ENCODE data around the gene WBP1. TPM values are rescaled to one million over a fixed set of nuclear protein-coding genes. Genes with fewer than 3 reads are reported as not detected.

The WBP1 gene
- total RNA-seq, 1 experiment from 2014 or later: 54.8 TPM

GRCh38 chr2:74507926-74508520 lies 49.8 kb downstream of the WBP1 start:
- H3K4me1 ChIP-seq: peaks cover 26% of the 10 kb centered on the region
- H3K4me3 ChIP-seq (ENCODE audit: low read depth, low read length): peak overlapping the region; percentile 68
- 0 out of 2 replicates have a peak, but pooled peaks cover 2% of the 10 kb centered on the region for H3K36me3 ChIP-seq (ENCODE audit: control insufficient read depth, insufficient read depth, low read length)
- no TSS peak for BruUV-seq (replicated peaks)
- ChIA-PET CTCF (no interaction called here), POLR2A (interaction anchor here (0.6 to 1.5 kb wide), 2 partner anchors 22 kb away, joined by 5 to 7 read pairs; partner anchors contain the start of genes AUP1 and HTRA2)
- Mint-ChIP-seq H3K27me3 (ENCODE audit: insufficient read depth, unreplicated experiment) (no peaks in the 10 kb centered on the region), H3K9me3 (ENCODE audit: unreplicated experiment) (no peaks in the 10 kb centered on the region), H3K4me1 (ENCODE audit: low read depth, unreplicated experiment) (peaks cover 28% of the 10 kb centered on the region), H3K36me3 (ENCODE audit: insufficient read depth, unreplicated experiment) (peaks cover 43% of the 10 kb centered on the region), H3K4me3 (ENCODE audit: unreplicated experiment) (peak overlapping the region; percentile 91), H3K27ac (ENCODE audit: unreplicated experiment) (peak overlapping the region; percentile 99)
- no peak for TF ChIP-seq CTCF (IDR thresholded peaks at IDR 0.05; ENCODE audit: insufficient read depth in 1 of 2, low read depth in 1 of 2, low read length in 1 of 2, severe bottlenecking in 1 of 2, unreplicated experiment in 1 of 2)
- no peaks in the 10 kb centered on the region for H3K27me3 ChIP-seq (replicated peaks; ENCODE audit: control insufficient read depth, insufficient read depth, low read length)
- no peaks in the 10 kb centered on the region for H3K9me3 ChIP-seq
- intact Hi-C loops (cut with micrococcal nuclease; ENCODE audit: unreplicated experiment): loop anchor here (1.0 to 2.0 kb wide), 6 partner anchors 21 to 79 kb away; partner anchors contain the start of genes AUP1, HTRA2, TTC31 and WBP1
- peak; percentile 49 to 58 for DNase-seq

- peaks cover 27% of the 10 kb centered on the region for H3K36me3 Mint-ChIP-seq (ENCODE audit: insufficient read depth, unreplicated experiment)
- no TSS peak for BruUV-seq (replicated peaks)
Observed at GRCh38 chr2:74510272-74510671, 52.0 kb downstream of the WBP1 start.

More at GRCh38 chr2:74510272-74510671, 52.0 kb downstream of the WBP1 start:
- peaks cover 19% of the 10 kb centered on the region for H3K4me1 ChIP-seq
- CTCF ChIA-PET: interaction anchor here (0.7 kb wide), 1 partner anchor 52 kb away, joined by 4 read pairs; the partner anchor contains the start of gene WBP1
- Mint-ChIP-seq H3K4me1 (ENCODE audit: low read depth, unreplicated experiment) (peaks cover 15% of the 10 kb centered on the region), H3K27me3 (ENCODE audit: insufficient read depth, unreplicated experiment) (no peaks in the 10 kb centered on the region), H3K4me3 (ENCODE audit: unreplicated experiment) (no peak overlapping the region), H3K27ac (ENCODE audit: unreplicated experiment) (no peak overlapping the region), H3K9me3 (ENCODE audit: unreplicated experiment) (no peaks in the 10 kb centered on the region)
- 0 out of 2 replicates have a peak, but pooled peaks cover 2% of the 10 kb centered on the region for H3K36me3 ChIP-seq (ENCODE audit: control insufficient read depth, insufficient read depth, low read length)
- no peaks in the 10 kb centered on the region for H3K9me3 ChIP-seq
- intact Hi-C loops (cut with micrococcal nuclease; ENCODE audit: unreplicated experiment): no loop called here
- POLR2A ChIA-PET: interaction anchor here (0.7 to 1.1 kb wide), 2 partner anchors 12 to 16 kb away, joined by 3 read pairs; partner anchors contain the start of gene DQX1
- TF ChIP-seq CTCF (IDR thresholded peaks at IDR 0.05; ENCODE audit: insufficient read depth in 1 of 2, low read depth in 1 of 2, low read length in 1 of 2, severe bottlenecking in 1 of 2, unreplicated experiment in 1 of 2): no peak
- H3K4me3 ChIP-seq (ENCODE audit: low read depth, low read length): no peak overlapping the region
- no peaks in the 10 kb centered on the region for H3K27me3 ChIP-seq (replicated peaks; ENCODE audit: control insufficient read depth, insufficient read depth, low read length)
- DNase-seq: no peak

Other genes with a start within 250 kb of the WBP1 start
- gene SLC4A5, start 115.0 kb upstream of the WBP1 start, total RNA-seq (2022): 1.9 and 2.2 TPM in 2 replicates
- gene DCTN1, start 78.1 kb upstream of the WBP1 start, total RNA-seq (2022): 132 and 139 TPM in 2 replicates
- 0.84 and 1.7 TPM in 2 replicates for gene C2orf81, start 36.8 kb upstream of the WBP1 start, total RNA-seq (2022)
- gene WDR54, start 36.7 kb upstream of the WBP1 start, total RNA-seq (2022): 8.4 and 9.9 TPM in 2 replicates
- gene RTKN, start 16.5 kb upstream of the WBP1 start, total RNA-seq (2022): 123 and 139 TPM in 2 replicates
- gene INO80B, start 3.4 kb upstream of the WBP1 start, total RNA-seq (2022): 25.2 and 29.1 TPM in 2 replicates
- gene MOGS, start 6.9 kb downstream of the WBP1 start, total RNA-seq (2022): 70.5 and 71.1 TPM in 2 replicates
- 88.4 and 102 TPM in 2 replicates for gene MRPL53, start 14.2 kb downstream of the WBP1 start, total RNA-seq (2022)
- gene CCDC142, start 24.6 kb downstream of the WBP1 start, total RNA-seq (2022): 39.0 and 47.1 TPM in 2 replicates
- gene TTC31, start 24.6 kb downstream of the WBP1 start, total RNA-seq (2022): 31.3 and 32.4 TPM in 2 replicates
- 11.1 and 11.4 TPM in 2 replicates for gene LBX2, start 41.2 kb downstream of the WBP1 start, total RNA-seq (2022)
- gene PCGF1, start 49.3 kb downstream of the WBP1 start, total RNA-seq (2022): 27.0 and 29.7 TPM in 2 replicates
- 0.68 and 0.72 TPM in 2 replicates for gene TLX2, start 56.0 kb downstream of the WBP1 start, total RNA-seq (2022)
- 0.50 and 1.4 TPM in 2 replicates for gene DQX1, start 67.8 kb downstream of the WBP1 start, total RNA-seq (2022)
- 154 and 156 TPM in 2 replicates for gene AUP1, start 71.3 kb downstream of the WBP1 start, total RNA-seq (2022)
- gene HTRA2, start 71.5 kb downstream of the WBP1 start, total RNA-seq (2022): 27.0 and 27.3 TPM in 2 replicates
- 13.8 and 15.9 TPM in 2 replicates for gene LOXL3, start 95.5 kb downstream of the WBP1 start, total RNA-seq (2022)
- 5.1 and 5.5 TPM in 2 replicates for gene DOK1, start 96.3 kb downstream of the WBP1 start, total RNA-seq (2022)
- not detected in 2 replicates for gene M1AP, start 189.9 kb downstream of the WBP1 start, total RNA-seq (2022)
- gene SEMA4F, start 195.8 kb downstream of the WBP1 start, total RNA-seq (2022): 6.2 and 7.6 TPM in 2 replicates

Measured in Caco-2 (cell line).